HCT116 (cell line): ENCODE data around the gene S100A10. TPM values are rescaled to one million over a fixed set of nuclear protein-coding genes. Genes with fewer than 3 reads are reported as not detected.

ENCODE experiments used
- ATAC-seq: fragments of 200-7000 bp; cut with Tn5 transposase; 2 replicates; pipeline ENCODE4 v1.9.1; 2020; ENCODE audit warnings: mild to moderate bottlenecking, moderate library complexity
- BruUV-seq: library from RNA; stranded (reverse); fragments of 400-500 nt; replicated peaks from 2 replicates; lab custom pipeline; 2021; lab: Mats Ljungman, UMichigan
- CTCF ChIA-PET: fragments of 300-600 bp; sonication (Branson Sonifier 250); formaldehyde crosslinking; loops from one replicate; lab custom pipeline; 2021; ENCODE audit warnings: antibody characterized with exemption; lab: Charles Lee
- POLR2A ChIA-PET: fragments of 300-600, 350-600 bp; sonication (Branson Sonifier 250); formaldehyde crosslinking; loops from one replicate; lab custom pipeline; 2021; ENCODE audit warnings: antibody characterized with exemption; lab: Charles Lee
- RAD21 ChIA-PET, 2 experiments: fragments of 300-600 bp; sonication (Branson Sonifier 250); formaldehyde crosslinking; loops; one replicate each; lab custom pipeline; 2023; ENCODE audit warnings: low total read pairs in 2 of 2; ENCODE audit not compliant: uncharacterized antibody in 2 of 2, unreplicated experiment in 2 of 2, low non-redundant PET in 1 of 2; lab: Charles Lee
- DNase-seq: peaks from one replicate; pipeline ENCODE4 v3.0.0-alpha.2; 2010; ENCODE audit warnings: low read depth, low spot score
- H2AFZ ChIP-seq: fragments of 200-600 bp; shearing (Covaris generic), sonication (generic); 2 replicates; pipeline ENCODE4 v1.6.1; 2017; ENCODE audit warnings: low read depth, mixed run types, mixed read lengths, antibody characterized with exemption, low read length; ENCODE audit not compliant: poor library complexity, severe bottlenecking
- H3K27ac ChIP-seq: 2 replicates; pipeline ENCODE4 v1.5.1; 2012; ENCODE audit warnings: low read depth, low read length
- H3K27me3 ChIP-seq: fragments of 200-600 bp; sonication (generic); 2 replicates; pipeline ENCODE4 v1.6.1; 2016; ENCODE audit warnings: mixed run types, low read length, mixed read lengths; ENCODE audit not compliant: insufficient read depth
- H3K36me3 ChIP-seq, 2 experiments: fragments of 200-500 bp in 1 of 2; fragments of 200-600 bp in 1 of 2; sonication (Bioruptor generic) in 1 of 2; sonication (generic) in 1 of 2; 2 replicates each; pipeline versions ENCODE4 v1.5.1 to v1.6.1; 2014 to 2016; ENCODE audit warnings: low read length in 2 of 2, inconsistent platforms in 1 of 2, mixed read lengths in 1 of 2, mixed run types in 1 of 2; ENCODE audit not compliant: insufficient read depth in 2 of 2, control insufficient read depth in 1 of 2
- H3K4me1 ChIP-seq, 2 experiments: fragments of 200-600 bp in 1 of 2; sonication (generic) in 1 of 2; 2 replicates each; pipeline versions ENCODE4 v1.5.1 to v1.6.1; 2012 to 2017; ENCODE audit warnings: low read length in 2 of 2, inconsistent platforms in 1 of 2, mild to moderate bottlenecking in 1 of 2, mixed read lengths in 1 of 2, mixed run types in 1 of 2, moderate library complexity in 1 of 2; ENCODE audit not compliant: insufficient read depth in 2 of 2, control insufficient read depth in 1 of 2
- H3K4me2 ChIP-seq: fragments of 200-600 bp; sonication (generic); 2 replicates; pipeline ENCODE4 v1.6.1; 2017; ENCODE audit warnings: mixed run types, low read length, mixed read lengths
- H3K4me3 ChIP-seq, 2 experiments: fragments of 200-600 bp in 1 of 2; sonication (generic) in 1 of 2; replicated peaks in 1 of 2; 2 replicates each; pipeline ENCODE4 v1.5.1; 2011 to 2016; ENCODE audit warnings: low read length in 2 of 2, control low read depth in 1 of 2, low read depth in 1 of 2, mild to moderate bottlenecking in 1 of 2, mixed read lengths in 1 of 2, mixed run types in 1 of 2
- H3K79me2 ChIP-seq: fragments of 200-600 bp; sonication (generic); 2 replicates; pipeline ENCODE4 v1.6.1; 2017; ENCODE audit warnings: mild to moderate bottlenecking, mixed run types, low read length, moderate library complexity, mixed read lengths; ENCODE audit not compliant: insufficient read depth
- H3K9ac ChIP-seq: fragments of 200-600 bp; sonication (generic); 2 replicates; pipeline ENCODE4 v1.6.1; 2016; ENCODE audit warnings: low read length, mixed read lengths
- H3K9me2 ChIP-seq: fragments of 200-600 bp; sonication (generic), shearing (Covaris generic); 2 replicates; pipeline ENCODE4 v1.6.1; 2017; ENCODE audit warnings: mixed run types, mild to moderate bottlenecking, moderate library complexity; ENCODE audit not compliant: insufficient read depth
- H3K9me3 ChIP-seq, 2 experiments: fragments of 200-500 bp in 1 of 2; fragments of 200-600 bp in 1 of 2; sonication (Bioruptor generic) in 1 of 2; sonication (generic) in 1 of 2; 2 replicates each; pipeline ENCODE4 v1.6.1; 2014 to 2017; ENCODE audit warnings: low read length in 2 of 2, mixed read lengths in 2 of 2, inconsistent platforms in 1 of 2, low read depth in 1 of 2, mild to moderate bottlenecking in 1 of 2, mixed run types in 1 of 2, moderate library complexity in 1 of 2; ENCODE audit not compliant: control insufficient read depth in 1 of 2, insufficient read depth in 1 of 2
- H4K20me1 ChIP-seq: fragments of 200-600 bp; sonication (generic), shearing (Covaris generic); 2 replicates; pipeline ENCODE4 v1.6.1; 2017; ENCODE audit warnings: mixed run types, mild to moderate bottlenecking, moderate library complexity; ENCODE audit not compliant: insufficient read depth
- ELF1 ChIP-seq: IDR thresholded peaks from 2 replicates; pipeline ENCODE4 v1.6.1; 2012; ENCODE audit warnings: low read depth, borderline replicate concordance
- POLR2AphosphoS5 ChIP-seq: IDR thresholded peaks from 2 replicates; pipeline ENCODE4 v1.6.1; 2011; ENCODE audit warnings: mild to moderate bottlenecking, low read depth, low read length, moderate library complexity
- SIN3A ChIP-seq: IDR thresholded peaks from 2 replicates; pipeline ENCODE4 v1.6.1; 2012; ENCODE audit warnings: low read depth
- SP1 ChIP-seq: IDR thresholded peaks from 2 replicates; pipeline ENCODE4 v1.6.1; 2012; ENCODE audit warnings: low read depth
- SRF ChIP-seq: IDR thresholded peaks from 2 replicates; pipeline ENCODE4 v1.6.1; 2012; ENCODE audit warnings: low read depth
- TCF7L2 ChIP-seq: IDR thresholded peaks from 2 replicates; pipeline ENCODE4 v1.7.0; 2011; ENCODE audit warnings: borderline replicate concordance, inconsistent platforms; ENCODE audit not compliant: insufficient read depth, insufficient read length; ENCODE audit errors: extremely low read depth
- ZFX ChIP-seq: fragments of 450-650 bp; IDR thresholded peaks from 2 replicates; pipeline ENCODE4 v1.6.1; 2017
- ZNF274 ChIP-seq: fragments of 200-500 bp; sonication (Bioruptor generic); IDR thresholded peaks from 2 replicates; pipeline ENCODE4 v1.6.1; 2014; ENCODE audit warnings: mild to moderate bottlenecking, low read depth, low read length, inconsistent platforms
- intact Hi-C: fragments of 100-400 bp; cut with micrococcal nuclease; formaldehyde crosslinking; loops from 2 replicates; pipeline ENCODE4 v1.10.0; 2022
- total RNA-seq: library from RNA; stranded (reverse); gene quantifications from one replicate; pipeline ENCODE4 v1.2.1, GENCODE V29; 2021; ENCODE audit not compliant: unreplicated experiment

Gene S100A10
- total RNA-seq, 1 experiment from 2014 or later, result 340 TPM

DNA sequence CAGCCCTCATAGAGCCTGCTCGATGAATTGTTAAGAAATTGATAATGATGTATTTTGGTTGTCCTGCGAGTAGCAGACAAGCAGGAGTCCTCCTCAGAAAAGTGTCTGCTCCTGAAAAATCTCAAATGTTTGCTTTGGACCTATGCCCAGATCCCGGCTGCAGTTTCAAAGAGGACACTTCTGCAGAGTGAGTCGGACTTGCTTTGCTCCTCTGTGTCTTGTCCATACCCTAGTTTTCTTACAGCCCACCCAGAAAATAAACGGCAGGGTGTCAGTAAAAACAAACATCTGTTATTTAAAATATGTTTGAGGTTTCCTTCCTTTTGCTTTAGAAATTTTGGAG, 2.8 kb downstream of the S100A10 start:
- no peak overlapping the region for H2AFZ ChIP-seq
- ATAC-seq (no peak), DNase-seq (no peak)
- CTCF ChIA-PET, result interaction anchor here (1.0 kb wide), 1 partner anchor 23 kb away, joined by 4 read pairs; no protein-coding TSS in a partner anchor
- peak overlapping the region; percentile 87 for H3K27ac ChIP-seq
- H3K27me3 ChIP-seq, result no peaks in the 10 kb centered on the region
- BruUV-seq, result no TSS peak
- H4K20me1 ChIP-seq, result peaks cover 28% of the 10 kb centered on the region; the same call in 1 of the 2 replicates
- H3K79me2 ChIP-seq, result peaks cover 75% of the 10 kb centered on the region
- H3K9ac ChIP-seq, result peak overlapping the region; percentile 95
- TF ChIP-seq TCF7L2, result peak; percentile 74
- TF ChIP-seq POLR2AphosphoS5, result peak; percentile 41; the same call in 1 of the 2 replicates
- peak; percentile 60 for TF ChIP-seq SP1
- peak; percentile 60 for TF ChIP-seq SIN3A
- no peak for TF ChIP-seq ZNF274
- TF ChIP-seq ZFX, result no peak
- no peak for TF ChIP-seq ELF1
- POLR2A ChIA-PET, result interaction anchor here (1.2 kb wide), 1 partner anchor 11 kb away, joined by 4 read pairs; no protein-coding TSS in a partner anchor
- peak overlapping the region; percentile 81 for H3K4me2 ChIP-seq
- intact Hi-C loops, result no loop called here
- H3K36me3 ChIP-seq, result peaks cover 3 to 10% of the 10 kb centered on the region in 2 experiments
- RAD21 ChIA-PET, result interaction anchor here in 1 of 2 experiments (0.9 kb wide), 1 partner anchor 23 kb away, joined by 3 read pairs; no protein-coding TSS in a partner anchor
- H3K9me3 ChIP-seq, result no peaks in the 10 kb centered on the region
- H3K4me3 ChIP-seq, result peak overlapping the region; percentile 91 to 92
- H3K4me1 ChIP-seq, result peaks cover 66 to 88% of the 10 kb centered on the region in 2 experiments
- H3K9me2 ChIP-seq, result no peaks in the 10 kb centered on the region

DNA sequence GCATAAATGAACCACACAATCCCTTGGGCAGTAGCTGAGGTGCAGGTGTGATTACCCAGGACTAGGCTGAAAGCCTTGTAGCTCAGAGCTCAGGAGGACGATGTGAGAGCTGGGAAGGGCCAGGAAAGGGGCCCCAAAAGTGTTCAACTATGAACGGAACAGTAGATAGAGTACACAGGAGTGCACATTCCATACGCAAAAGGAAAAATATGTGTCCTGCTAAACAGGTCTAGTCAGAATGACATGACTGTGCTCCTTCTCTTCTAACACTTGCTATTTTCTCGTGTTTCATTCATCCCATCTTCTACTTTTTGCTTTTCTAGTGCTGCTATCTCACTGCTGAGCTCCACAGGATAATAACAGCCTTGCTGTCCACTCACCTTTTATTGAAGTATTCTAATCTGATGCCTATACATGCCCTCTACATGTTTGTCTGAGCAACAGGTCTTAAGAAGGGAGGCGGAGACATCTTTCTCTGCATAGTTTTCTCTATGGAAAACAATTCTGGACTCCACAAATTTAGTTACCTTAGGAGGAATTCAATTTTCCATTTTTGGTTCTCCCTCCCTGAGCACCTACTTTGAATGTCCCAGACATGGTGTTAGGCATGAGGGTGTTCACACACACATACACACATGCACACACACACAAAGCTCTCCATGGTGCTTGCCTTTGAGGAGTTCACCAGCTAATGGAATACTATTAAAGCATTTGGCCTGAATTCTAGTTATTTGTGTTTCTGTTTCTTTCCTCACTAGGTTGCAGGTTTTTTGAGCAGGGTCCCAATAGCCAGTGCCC, 3.4 kb downstream of the S100A10 start:
- ChIA-PET RAD21 (interaction anchor here in 1 of 2 experiments (1.1 kb wide), 1 partner anchor 22 kb away, joined by 3 read pairs; no protein-coding TSS in a partner anchor), CTCF (interaction anchor here (1.2 to 3.8 kb wide), 3 partner anchors 9 to 56 kb away, joined by 3 to 28 read pairs (median 6); no protein-coding TSS in a partner anchor), POLR2A (interaction anchor here (1.1 to 1.2 kb wide), 2 partner anchors 10 to 13 kb away, joined by 4 read pairs; no protein-coding TSS in a partner anchor)
- BruUV-seq, result no TSS peak
- Histone ChIP-seq H3K36me3 (peaks cover 8 to 15% of the 10 kb centered on the region in 2 experiments), H2AFZ (no peak overlapping the region), H3K9ac (peak overlapping the region; percentile 95), H3K9me2 (no peaks in the 10 kb centered on the region), H3K27ac (peak overlapping the region; percentile 87), H3K79me2 (peaks cover 80% of the 10 kb centered on the region), H3K4me2 (peak overlapping the region; percentile 81), H3K4me3 (peak overlapping the region; percentile 91 to 92), H4K20me1 (peaks cover 29% of the 10 kb centered on the region; the same call in 1 of the 2 replicates), H3K9me3 (no peaks in the 10 kb centered on the region), H3K27me3 (no peaks in the 10 kb centered on the region), H3K4me1 (peaks cover 60 to 82% of the 10 kb centered on the region in 2 experiments)
- intact Hi-C loops, result no loop called here
- ATAC-seq, result no peak
- 0 out of 2 replicates have a peak, but pooled peaks have one; percentile 26 for TF ChIP-seq SRF
- TF ChIP-seq ZNF274, result no peak
- no peak for DNase-seq
